SU-DHL-6 (cell line): ENCODE results near the gene AADAT.
A peak's percentile ranks its signal among the peaks of the same experiment; 100 is the strongest.
"Not testable (repeated sequence)": the region's sequence is repeated elsewhere in the genome, so short reads cannot be mapped to it uniquely, and the experiment has no call there.

Source experiments
- H2AFZ ChIP-seq: fragments of 200-600 bp; sonication (generic); 2 replicates; pipeline ENCODE4 v1.6.1; 2014; ENCODE audit warnings: low read depth, mild to moderate bottlenecking, moderate library complexity, mixed read lengths, antibody characterized with exemption, low read length; ENCODE audit not compliant: severe bottlenecking
- H3F3A ChIP-seq: fragments of 200-600 bp; shearing (Covaris generic); 2 replicates; pipeline ENCODE4 v1.6.0; 2016; ENCODE audit warnings: antibody characterized with exemption, mild to moderate bottlenecking; ENCODE audit not compliant: insufficient read depth
- H3K27ac ChIP-seq: fragments of 200-600 bp; sonication (generic); 2 replicates; pipeline ENCODE4 v1.5.1; 2016; ENCODE audit warnings: low read depth, mild to moderate bottlenecking, low read length, moderate library complexity, mixed read lengths
- H3K27me3 ChIP-seq: fragments of 200-600 bp; sonication (generic), shearing (Covaris generic); 2 replicates; pipeline ENCODE4 v1.6.0; 2014; ENCODE audit warnings: mild to moderate bottlenecking, low read length
- H3K36me3 ChIP-seq: fragments of 200-600 bp; sonication (generic); 2 replicates; pipeline ENCODE4 v1.6.1; 2014; ENCODE audit warnings: mild to moderate bottlenecking, low read length, mixed read lengths
- H3K4me2 ChIP-seq: fragments of 300-600, 200-600 bp; shearing (Covaris generic), sonication (generic); 2 replicates; pipeline ENCODE4 v1.6.0; 2014; ENCODE audit warnings: low read length, low read depth, mild to moderate bottlenecking; ENCODE audit not compliant: poor library complexity, severe bottlenecking
- H3K4me3 ChIP-seq: fragments of 200-600 bp; sonication (generic); 2 replicates; pipeline ENCODE4 v1.5.1; 2014; ENCODE audit warnings: antibody characterized with exemption, low read length, mild to moderate bottlenecking, mixed read lengths; ENCODE audit not compliant: insufficient read depth, poor library complexity, severe bottlenecking
- H3K79me2 ChIP-seq: fragments of 200-600 bp; sonication (generic); 2 replicates; pipeline ENCODE4 v1.6.1; 2014; ENCODE audit warnings: mild to moderate bottlenecking, low read length, moderate library complexity; ENCODE audit not compliant: insufficient read depth
- H3K9ac ChIP-seq: fragments of 200-600 bp; sonication (generic); 2 replicates; pipeline ENCODE4 v1.7.0; 2014; ENCODE audit warnings: mild to moderate bottlenecking, low read length
- H3K9me2 ChIP-seq: fragments of 200-600 bp; sonication (generic); replicated peaks from 2 replicates; pipeline ENCODE4 v1.6.1; 2014; ENCODE audit warnings: low read length; ENCODE audit not compliant: insufficient read depth
- H3K9me3 ChIP-seq: fragments of 200-600 bp; sonication (generic); 2 replicates; pipeline ENCODE4 v1.6.1; 2014; ENCODE audit warnings: low read length, mixed read lengths; ENCODE audit not compliant: insufficient read depth
- H4K20me1 ChIP-seq: fragments of 200-600 bp; sonication (generic); 2 replicates; pipeline ENCODE4 v1.6.1; 2014; ENCODE audit warnings: low read depth, mild to moderate bottlenecking, antibody characterized with exemption, low read length, moderate library complexity, mixed read lengths
- CTCF ChIP-seq: fragments of 200-600 bp; sonication (generic); IDR thresholded peaks from one replicate; pipeline ENCODE4 v1.5.1; 2017; ENCODE audit warnings: antibody characterized with exemption, mild to moderate bottlenecking, low read length, moderate library complexity; ENCODE audit not compliant: insufficient read depth, poor library complexity, severe bottlenecking
- EZH2phosphoT487 ChIP-seq: fragments of 200-600 bp; sonication (generic), shearing (Covaris generic); conservative IDR thresholded peaks from 2 replicates; pipeline ENCODE4 v1.6.1; 2018; ENCODE audit warnings: mild to moderate bottlenecking, antibody characterized with exemption, low read length, moderate library complexity, mixed read lengths

AADAT gene

DNA sequence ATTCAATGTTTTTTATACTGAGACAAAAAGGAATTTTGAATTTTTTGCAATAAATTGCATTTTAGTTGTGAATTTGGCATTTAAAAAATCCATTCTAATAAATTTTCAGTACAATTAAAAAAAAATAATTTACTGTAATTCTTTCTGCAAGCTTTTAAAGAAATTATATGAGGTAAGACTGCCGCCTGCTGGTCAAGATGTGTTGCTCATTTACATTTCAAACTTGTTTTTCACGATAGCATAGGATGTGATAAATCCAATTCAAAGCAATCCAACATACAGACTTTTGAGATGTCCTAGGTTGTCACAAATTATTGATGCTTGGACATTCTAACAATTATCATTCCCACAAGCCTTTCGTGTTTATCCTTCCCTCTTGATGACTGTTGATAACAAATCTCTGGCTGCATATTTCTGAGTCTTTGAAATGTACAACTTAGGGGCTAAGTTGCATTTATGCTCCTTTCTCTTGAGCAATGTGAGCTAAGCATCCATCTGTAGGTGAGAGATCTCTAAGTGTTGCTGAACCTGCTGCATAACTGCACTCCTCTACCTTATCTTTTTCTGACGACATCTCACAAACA is 41.9 kb downstream of the AADAT start:
- Histone ChIP-seq H3K9me3 (no peaks in the 10 kb centered on the region), H3K4me3 (no peak overlapping the region), H3K27me3 (no peaks in the 10 kb centered on the region), H3K4me2 (no peak overlapping the region), H3K27ac (no peak overlapping the region), H3K79me2 (no peaks in the 10 kb centered on the region), H2AFZ (no peak overlapping the region), H3F3A (no peaks in the 10 kb centered on the region), H3K36me3 (no peaks in the 10 kb centered on the region), H4K20me1 (no peaks in the 10 kb centered on the region), H3K9me2 (no peaks in the 10 kb centered on the region), H3K9ac (no peak overlapping the region)
- TF ChIP-seq EZH2phosphoT487 (no peak), CTCF (peak; percentile 54)

- H3K4me3 ChIP-seq, H4K20me1 ChIP-seq, H3F3A ChIP-seq, H3K9me2 ChIP-seq, H3K27ac ChIP-seq, H3K27me3 ChIP-seq, H3K9ac ChIP-seq, H3K9me3 ChIP-seq, H2AFZ ChIP-seq, H3K4me2 ChIP-seq, H3K79me2 ChIP-seq, H3K36me3 ChIP-seq: not testable (repeated sequence)
Observed at GRCh38 chr4:170046156-170046555, 43.6 kb downstream of the AADAT start.

- no peaks in the 10 kb centered on the region for H3K9me2 ChIP-seq
- no peak overlapping the region for H2AFZ ChIP-seq
- H3K4me3 ChIP-seq, result no peak overlapping the region
Observed at GRCh38 chr4:170040031-170040680, 49.6 kb downstream of the AADAT start.

More at GRCh38 chr4:170040031-170040680, 49.6 kb downstream of the AADAT start:
- TF ChIP-seq CTCF (no peak), EZH2phosphoT487 (no peak)
- Histone ChIP-seq H3K27me3 (no peaks in the 10 kb centered on the region), H3F3A (no peaks in the 10 kb centered on the region), H4K20me1 (no peaks in the 10 kb centered on the region), H3K9me3 (no peaks in the 10 kb centered on the region), H3K79me2 (no peaks in the 10 kb centered on the region), H3K27ac (no peak overlapping the region), H3K9ac (no peak overlapping the region), H3K4me2 (no peak overlapping the region), H3K36me3 (no peaks in the 10 kb centered on the region)
